GM23338 (cell line): Measurements from ENCODE around the gene CASP8.

Experiments used
- CREB1 ChIP-seq: fragments of 250-450 bp; sonication (Bioruptor Pico); IDR thresholded peaks from 2 replicates; pipeline ENCODE4 v1.5.0; 2020; ENCODE audit warnings: low read depth, mild to moderate bottlenecking, moderate library complexity
- EZH2 ChIP-seq: fragments of 200-600 bp; sonication (generic); IDR thresholded peaks from one replicate; pipeline ENCODE4 v1.8.0; 2017; ENCODE audit warnings: antibody characterized with exemption, mild to moderate bottlenecking, low read depth; ENCODE audit not compliant: unreplicated experiment
- EZH2phosphoT487 ChIP-seq: fragments of 200-600 bp; sonication (generic); IDR thresholded peaks from one replicate; pipeline ENCODE4 v1.8.1; 2018; ENCODE audit warnings: antibody characterized with exemption; ENCODE audit not compliant: unreplicated experiment
- NANOG ChIP-seq: IDR thresholded peaks from 2 replicates; pipeline ENCODE4 v1.6.1; 2016; ENCODE audit warnings: antibody characterized with exemption, borderline replicate concordance
- POLR2AphosphoS5 ChIP-seq: IDR thresholded peaks from 2 replicates; pipeline ENCODE4 v1.6.1; 2016; ENCODE audit warnings: antibody characterized with exemption, low read depth
- REST ChIP-seq: IDR thresholded peaks from one replicate; pipeline ENCODE4 v1.6.1; 2018; ENCODE audit warnings: antibody characterized with exemption; ENCODE audit not compliant: unreplicated experiment
- ZNF114 ChIP-seq: fragments of 250-450 bp; sonication (Bioruptor Pico); IDR thresholded peaks from 2 replicates; pipeline ENCODE4 v1.5.0; 2020; ENCODE audit warnings: mild to moderate bottlenecking, moderate library complexity
- TF ChIP-seq, protein P1 (sequence below), 2 experiments: fragments of 200-600 bp in 1 of 2; sonication (generic) in 1 of 2; conservative IDR thresholded peaks; 2 replicates each; pipeline versions ENCODE4 v1.5.1 to v1.6.1; 2016 to 2017; ENCODE audit warnings: antibody characterized with exemption in 2 of 2, low read depth in 2 of 2, mild to moderate bottlenecking in 2 of 2, moderate library complexity in 1 of 2

DNA sequence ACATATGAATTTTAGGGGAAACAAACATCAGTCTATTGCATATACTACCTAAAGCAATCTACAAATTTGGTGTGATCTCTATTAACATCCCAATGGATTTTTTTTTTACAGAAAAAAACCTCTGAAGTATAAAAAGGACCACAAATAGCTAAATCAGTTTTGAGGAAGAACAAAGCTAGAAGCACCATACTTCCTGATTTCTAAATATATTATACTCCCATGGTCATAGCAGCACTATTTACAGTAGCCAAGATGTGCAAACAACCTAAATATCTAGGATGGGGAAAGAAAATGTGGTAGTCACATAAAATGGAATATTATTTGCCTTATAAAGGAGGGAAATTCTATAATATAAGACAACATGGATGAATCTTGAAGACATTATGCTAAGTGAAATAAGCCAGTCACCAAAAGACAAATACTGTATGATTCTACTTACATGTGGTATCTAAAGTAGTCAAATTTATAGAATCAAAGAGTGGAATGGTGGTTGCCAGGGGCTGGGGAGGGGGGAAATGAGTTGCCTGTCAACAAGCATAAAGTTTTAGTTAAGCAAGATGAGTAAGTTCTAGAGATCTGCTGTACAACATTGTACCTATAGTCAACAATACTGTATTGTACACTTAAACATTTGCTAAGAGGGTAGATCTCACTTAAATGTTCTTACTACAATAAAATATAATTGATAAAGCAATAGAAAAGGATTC, 17.6 kb upstream of the CASP8 start:
- TF ChIP-seq, protein P1, sequence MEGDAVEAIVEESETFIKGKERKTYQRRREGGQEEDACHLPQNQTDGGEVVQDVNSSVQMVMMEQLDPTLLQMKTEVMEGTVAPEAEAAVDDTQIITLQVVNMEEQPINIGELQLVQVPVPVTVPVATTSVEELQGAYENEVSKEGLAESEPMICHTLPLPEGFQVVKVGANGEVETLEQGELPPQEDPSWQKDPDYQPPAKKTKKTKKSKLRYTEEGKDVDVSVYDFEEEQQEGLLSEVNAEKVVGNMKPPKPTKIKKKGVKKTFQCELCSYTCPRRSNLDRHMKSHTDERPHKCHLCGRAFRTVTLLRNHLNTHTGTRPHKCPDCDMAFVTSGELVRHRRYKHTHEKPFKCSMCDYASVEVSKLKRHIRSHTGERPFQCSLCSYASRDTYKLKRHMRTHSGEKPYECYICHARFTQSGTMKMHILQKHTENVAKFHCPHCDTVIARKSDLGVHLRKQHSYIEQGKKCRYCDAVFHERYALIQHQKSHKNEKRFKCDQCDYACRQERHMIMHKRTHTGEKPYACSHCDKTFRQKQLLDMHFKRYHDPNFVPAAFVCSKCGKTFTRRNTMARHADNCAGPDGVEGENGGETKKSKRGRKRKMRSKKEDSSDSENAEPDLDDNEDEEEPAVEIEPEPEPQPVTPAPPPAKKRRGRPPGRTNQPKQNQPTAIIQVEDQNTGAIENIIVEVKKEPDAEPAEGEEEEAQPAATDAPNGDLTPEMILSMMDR (conservative IDR thresholded peaks at IDR 0.05; ENCODE audit: low read depth in 2 of 2): no peak
- no peak for TF ChIP-seq CREB1 (CRISPR knock-in tag)
- TF ChIP-seq EZH2: no peak
- TF ChIP-seq NANOG: no peak
- no peak for TF ChIP-seq EZH2phosphoT487
- TF ChIP-seq REST: no peak
- no peak for TF ChIP-seq ZNF114 (CRISPR knock-in tag)
- no peak for TF ChIP-seq POLR2AphosphoS5
